Esophagus squamous epithelium (tissue), 5 donors: Measurements from ENCODE around the gene UBE2L3. TPM values are rescaled to one million over a fixed set of nuclear protein-coding genes. Genes with fewer than 3 reads are reported as not detected.

Experiments
- DNase-seq: peaks from one replicate; lab custom pipeline; 2025; lab: John Stamatoyannopoulos, UW
- H3K27ac ChIP-seq, 4 donors: fragments of 200-600 bp; sonication (generic); one replicate each; pipeline ENCODE4 v1.5.1; 2016 to 2019; ENCODE audit warnings: mild to moderate bottlenecking in 1 of 4
- H3K27me3 ChIP-seq, 4 donors: fragments of 200-600 bp; sonication (generic); 1 replicate in 3 of 4; 2 replicates in 1 of 4; pipeline versions ENCODE4 v1.5.1 to v1.6.0; 2017 to 2021; ENCODE audit warnings: antibody characterized with exemption in 1 of 4
- H3K36me3 ChIP-seq, 3 donors: fragments of 200-600 bp; sonication (generic); one replicate each; pipeline ENCODE4 v1.5.1; 2016 to 2019
- H3K4me1 ChIP-seq, 3 donors: fragments of 200-600 bp; sonication (generic); one replicate each; pipeline ENCODE4 v1.5.1; 2017 to 2019
- H3K4me3 ChIP-seq, 4 donors: fragments of 200-600 bp; sonication (generic); 1 replicate in 3 of 4; 2 replicates in 1 of 4; pipeline ENCODE4 v1.5.1; 2016 to 2019; ENCODE audit warnings: mild to moderate bottlenecking in 2 of 4, moderate library complexity in 1 of 4
- H3K9me3 ChIP-seq, 3 donors: fragments of 200-600 bp; sonication (generic); one replicate each; pipeline ENCODE4 v1.5.1; 2016 to 2019
- POLR2A ChIP-seq, 4 donors: fragments of 450-650 bp; IDR thresholded peaks; one replicate each; pipeline ENCODE4 v1.6.1; 2017; ENCODE audit warnings: antibody characterized with exemption in 4 of 4, mild to moderate bottlenecking in 4 of 4, moderate library complexity in 3 of 4
- WGBS, 2 donors: methylation state at CpG; one replicate each; pipeline ENCODE4 v1.1.5; 2018; 5-methylcytosine and 5-hydroxymethylcytosine counted together
- intact Hi-C: fragments of 100-400 bp; cut with DNase I; formaldehyde crosslinking; loops from one replicate; pipeline ENCODE4 v1.15.0; 2022
- total RNA-seq, 4 donors: library from RNA; depleted of rRNA; stranded (reverse); fragments of >200 nt; gene quantifications; one replicate each; pipeline ENCODE4 v1.1.0, GENCODE V29; 2016
- TF ChIP-seq, protein P1 (sequence below), 6 experiments: fragments of 450-650 bp in 4 of 6; fragments of 200-600 bp in 2 of 6; sonication (generic) in 2 of 6; IDR thresholded peaks; one replicate each; pipeline ENCODE4 v1.5.1; 2016 to 2019; ENCODE audit warnings: antibody characterized with exemption in 6 of 6, mild to moderate bottlenecking in 4 of 6, moderate library complexity in 4 of 6
- donor health status: DM: yes; HTN: yes; CAD: no.

The UBE2L3 gene
- total RNA-seq, 4 donors from 2014 or later: 34.7 to 53.8 (median 44.7) TPM

DNA sequence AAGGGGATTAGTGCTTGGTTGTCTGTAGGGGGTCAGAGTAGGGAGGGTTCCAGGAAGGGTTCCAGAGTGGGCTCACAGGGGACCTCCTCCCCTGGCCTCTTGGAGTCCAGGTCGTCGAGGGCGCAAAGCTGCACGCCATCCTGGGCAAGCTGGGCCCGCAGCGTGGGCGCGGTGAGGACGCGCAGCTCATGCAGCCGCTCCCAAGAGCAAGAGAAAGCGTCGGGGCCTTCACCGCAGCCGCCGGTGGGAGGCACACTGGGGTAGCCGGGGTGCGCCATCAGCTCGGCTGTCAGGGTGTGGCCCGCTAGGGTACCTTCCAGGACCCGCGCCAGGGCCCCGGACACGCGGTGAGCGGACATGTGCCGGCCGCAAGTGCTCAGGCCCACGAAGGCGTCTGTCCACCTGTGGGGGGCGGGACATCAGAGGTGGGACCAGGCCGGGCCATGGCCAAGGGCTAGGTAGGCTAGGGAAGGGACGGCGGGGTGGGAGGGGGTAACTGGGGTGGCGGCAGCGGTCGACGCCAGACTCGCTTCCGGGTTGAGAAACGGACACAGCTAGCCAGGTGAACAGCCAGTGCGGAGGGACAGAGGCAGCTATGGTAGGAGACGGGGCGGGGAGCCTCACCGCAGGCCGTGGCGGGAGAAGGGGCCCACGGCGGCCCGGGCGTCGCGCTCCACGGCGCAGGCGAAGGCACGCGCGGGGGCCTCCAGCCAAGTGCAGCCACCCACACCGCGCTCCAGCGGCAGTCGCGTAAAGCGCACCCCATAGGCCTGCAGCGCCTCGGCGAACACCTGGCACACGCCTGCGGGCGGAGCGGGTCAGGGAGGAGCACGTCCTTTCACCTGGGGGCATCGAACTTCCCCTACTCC lies 61.1 kb downstream of the UBE2L3 start:
- intact Hi-C loops: no loop called here
- peaks cover 33 to 63% (median 35%) of the 10 kb centered on the region in 3 donors for H3K4me1 ChIP-seq
- H3K4me3 ChIP-seq: peak overlapping the region; percentile 78 to 100 (median 92)
- DNase-seq: no peak
- TF ChIP-seq, protein P1, sequence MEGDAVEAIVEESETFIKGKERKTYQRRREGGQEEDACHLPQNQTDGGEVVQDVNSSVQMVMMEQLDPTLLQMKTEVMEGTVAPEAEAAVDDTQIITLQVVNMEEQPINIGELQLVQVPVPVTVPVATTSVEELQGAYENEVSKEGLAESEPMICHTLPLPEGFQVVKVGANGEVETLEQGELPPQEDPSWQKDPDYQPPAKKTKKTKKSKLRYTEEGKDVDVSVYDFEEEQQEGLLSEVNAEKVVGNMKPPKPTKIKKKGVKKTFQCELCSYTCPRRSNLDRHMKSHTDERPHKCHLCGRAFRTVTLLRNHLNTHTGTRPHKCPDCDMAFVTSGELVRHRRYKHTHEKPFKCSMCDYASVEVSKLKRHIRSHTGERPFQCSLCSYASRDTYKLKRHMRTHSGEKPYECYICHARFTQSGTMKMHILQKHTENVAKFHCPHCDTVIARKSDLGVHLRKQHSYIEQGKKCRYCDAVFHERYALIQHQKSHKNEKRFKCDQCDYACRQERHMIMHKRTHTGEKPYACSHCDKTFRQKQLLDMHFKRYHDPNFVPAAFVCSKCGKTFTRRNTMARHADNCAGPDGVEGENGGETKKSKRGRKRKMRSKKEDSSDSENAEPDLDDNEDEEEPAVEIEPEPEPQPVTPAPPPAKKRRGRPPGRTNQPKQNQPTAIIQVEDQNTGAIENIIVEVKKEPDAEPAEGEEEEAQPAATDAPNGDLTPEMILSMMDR (IDR thresholded peaks at IDR 0.05): no peak
- TF ChIP-seq POLR2A (IDR thresholded peaks at IDR 0.05): no peak
- peak overlapping the region; percentile 85 to 95 (median 88) for H3K27ac ChIP-seq
- H3K36me3 ChIP-seq: peaks cover 0 to 32% (median 0%) of the 10 kb centered on the region in 3 donors
- H3K9me3 ChIP-seq: no peaks in the 10 kb centered on the region
- no peaks in the 10 kb centered on the region for H3K27me3 ChIP-seq
- 52 to 59% methylated on average over 25 to 43 of the region's 74 CpGs for WGBS, 2 donors

DNA sequence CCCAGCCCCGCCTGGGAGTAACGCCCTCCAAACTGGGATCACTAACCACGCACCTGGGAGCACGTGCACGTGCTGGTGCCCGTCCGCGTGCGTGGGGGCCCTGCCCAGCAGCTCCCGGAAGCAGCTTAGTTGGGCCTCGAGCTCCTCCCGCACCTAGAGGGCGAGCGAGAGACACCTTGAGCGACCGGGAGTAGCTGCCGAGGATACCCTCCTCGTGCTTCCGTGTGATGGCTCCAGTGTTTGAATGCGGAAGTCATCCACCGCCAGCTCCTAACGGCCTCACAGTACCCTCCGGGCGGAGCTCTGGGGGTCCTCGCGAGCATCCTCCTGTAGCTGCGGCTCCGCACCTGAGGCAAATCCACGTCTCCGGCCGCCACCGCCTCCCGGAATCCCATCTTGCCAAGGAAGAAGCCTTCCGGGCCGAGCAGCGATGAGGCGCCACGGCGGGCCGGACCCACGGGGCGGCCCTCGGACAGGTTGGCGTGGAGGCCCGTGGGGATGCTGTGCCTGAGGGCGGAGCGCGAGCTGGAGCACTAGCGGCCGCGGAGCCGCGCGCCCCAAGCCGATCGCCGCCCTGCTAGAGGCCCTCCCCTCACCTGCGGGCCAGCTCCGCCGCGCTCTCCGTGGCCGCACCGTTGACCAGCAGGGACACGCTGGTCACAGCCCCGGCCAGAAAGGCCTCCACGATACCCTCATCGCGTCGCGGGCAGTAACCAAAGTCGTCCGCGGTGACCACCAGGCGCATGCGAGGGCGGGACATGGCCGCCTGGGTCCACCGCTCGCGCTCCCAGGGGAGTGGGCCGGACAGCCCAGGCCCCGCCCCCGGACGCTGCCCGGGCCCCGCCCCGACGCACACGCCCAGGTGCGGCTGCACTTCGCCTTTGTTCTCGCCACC lies 62.0 kb downstream of the UBE2L3 start, which contains the start of gene YDJC:
TSS of gene YDJC (minus strand) at position 768 of the 895 bp plus-strand sequence. CDS start at position 760, 8 bp downstream.
- intact Hi-C loops: no loop called here
- Histone ChIP-seq H3K4me3 (peak within 1 kb of the TSS; percentile 78 to 100 (median 92)), H3K36me3 (peaks cover 0 to 30% (median 0%) of the 10 kb centered on the region in 3 donors), H3K9me3 (no peaks in the 10 kb centered on the region), H3K4me1 (peaks cover 24 to 54% (median 26%) of the 10 kb centered on the region in 3 donors), H3K27ac (peak within 1 kb of the TSS; percentile 85 to 95 (median 88)), H3K27me3 (no peaks in the 10 kb centered on the region)
- TF ChIP-seq POLR2A (IDR thresholded peaks at IDR 0.05): peak in 2 of 4 donors; percentile 30 to 66
- TF ChIP-seq, protein P1 (IDR thresholded peaks at IDR 0.05): peak; percentile 43 to 90 (median 61)
- DNase-seq: peak; percentile 53
- WGBS, 2 donors: 0% methylated on average over 4 to 8 of the region's 93 CpGs

DNA sequence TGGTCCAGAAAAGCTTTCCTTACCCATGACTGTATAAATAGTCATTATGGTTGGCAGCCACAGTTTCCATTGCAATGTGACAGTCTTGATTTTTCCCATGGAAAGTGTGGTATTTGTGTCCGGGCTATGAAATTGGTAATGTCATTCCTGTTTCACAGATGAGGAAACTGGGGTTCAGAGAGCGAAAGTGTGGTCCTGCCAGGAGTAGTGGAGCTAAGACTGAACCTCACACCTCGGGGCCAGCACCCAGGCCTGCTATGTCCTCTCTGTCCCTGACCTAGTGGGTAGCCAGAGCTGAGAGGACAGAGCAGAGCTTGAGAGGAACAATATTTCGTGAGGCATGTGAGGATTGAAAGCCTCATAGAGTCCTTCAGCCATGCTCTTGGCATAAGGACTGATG lies 63.5 kb downstream of the UBE2L3 start:
- H3K4me3 ChIP-seq: no peak overlapping the region
- no peaks in the 10 kb centered on the region for H3K27me3 ChIP-seq
- no peaks in the 10 kb centered on the region for H3K9me3 ChIP-seq
- peaks cover 0 to 23% (median 0%) of the 10 kb centered on the region in 3 donors for H3K36me3 ChIP-seq
- intact Hi-C loops: no loop called here
- no peak overlapping the region for H3K27ac ChIP-seq
- no peak for TF ChIP-seq POLR2A (IDR thresholded peaks at IDR 0.05)
- WGBS, 2 donors: 73 to 86% methylated on average over 3 to 4 of the region's 4 CpGs
- DNase-seq: no peak
- H3K4me1 ChIP-seq: peaks cover 17 to 41% (median 19%) of the 10 kb centered on the region in 3 donors

DNA sequence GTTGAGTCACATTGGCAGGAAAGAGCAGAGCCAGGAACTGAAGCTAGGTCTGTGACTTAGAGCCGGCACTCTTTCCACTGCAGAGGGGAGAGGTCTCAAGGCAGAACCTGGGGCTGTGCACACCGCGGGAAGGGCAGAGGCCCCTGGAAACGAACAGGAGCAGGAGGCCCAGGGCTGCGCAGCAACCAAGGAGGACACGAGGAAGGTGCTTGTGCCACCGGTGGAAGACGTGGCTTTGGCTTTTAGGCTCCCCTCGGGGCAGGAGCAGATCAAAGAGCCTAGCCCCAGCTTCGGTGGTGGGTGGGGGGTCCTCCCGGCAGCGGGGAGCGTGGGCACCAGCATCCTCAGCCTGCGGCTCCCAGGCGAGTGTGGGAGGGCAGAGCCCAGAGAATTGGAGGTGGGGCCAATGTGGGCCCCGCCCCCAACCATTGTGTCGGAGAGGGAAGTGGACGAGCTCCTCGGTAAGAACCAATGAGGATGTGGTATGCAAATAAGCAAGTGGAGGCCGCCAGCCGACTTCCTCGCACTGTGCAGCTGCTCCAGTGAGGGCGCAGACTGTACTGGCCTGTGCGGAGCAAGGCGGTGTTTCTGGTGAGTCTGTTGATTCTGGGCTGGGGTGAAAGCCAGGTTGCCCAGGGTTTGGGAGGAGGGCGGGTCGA lies 64.9 kb downstream of the UBE2L3 start, which contains the start of gene CCDC116:
TSS of gene CCDC116 (plus strand) at position 524 of the 659 bp plus-strand sequence. CDS start 422 bp downstream, outside the sequence.
- TF ChIP-seq, protein P1 (IDR thresholded peaks at IDR 0.05): no peak
- TF ChIP-seq POLR2A (IDR thresholded peaks at IDR 0.05): peak in 1 of 4 donors; percentile 14
- Histone ChIP-seq H3K27me3 (no peaks in the 10 kb centered on the region), H3K4me3 (no peak within 1 kb of the TSS), H3K27ac (no peak within 1 kb of the TSS), H3K4me1 (peaks cover 17 to 28% (median 19%) of the 10 kb centered on the region in 3 donors), H3K36me3 (peaks cover 0 to 12% (median 0%) of the 10 kb centered on the region in 3 donors), H3K9me3 (no peaks in the 10 kb centered on the region)
- no peak for DNase-seq
- intact Hi-C loops: no loop called here
- 82 to 88% methylated on average over 6 to 23 of the region's 27 CpGs for WGBS, 2 donors

DNA sequence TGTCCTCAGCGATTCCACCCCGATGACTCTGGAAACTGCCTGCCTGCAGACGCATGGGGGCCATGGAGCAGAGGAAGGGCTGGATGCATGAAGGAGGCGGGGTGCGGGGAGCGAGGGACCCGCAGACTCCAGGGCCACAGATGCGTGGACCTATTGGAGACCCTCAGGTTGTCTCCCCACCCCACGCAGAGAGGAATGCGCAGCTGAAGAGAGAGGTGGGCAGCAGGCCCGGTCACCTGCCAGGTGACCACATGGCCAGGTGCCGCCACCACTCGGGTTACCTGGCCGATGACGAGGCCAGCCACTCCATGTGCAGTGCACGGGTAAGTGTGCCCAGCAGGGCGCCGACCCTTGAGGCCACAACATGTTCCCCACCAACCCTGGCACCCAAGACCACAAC lies 65.4 kb downstream of the UBE2L3 start:
- TF ChIP-seq POLR2A (IDR thresholded peaks at IDR 0.05): no peak
- TF ChIP-seq, protein P1 (IDR thresholded peaks at IDR 0.05): no peak
- Histone ChIP-seq H3K9me3 (no peaks in the 10 kb centered on the region), H3K27ac (no peak overlapping the region), H3K36me3 (peaks cover 0 to 7% (median 0%) of the 10 kb centered on the region in 3 donors), H3K4me3 (no peak overlapping the region), H3K27me3 (no peaks in the 10 kb centered on the region), H3K4me1 (peaks cover 16 to 22% (median 16%) of the 10 kb centered on the region in 3 donors)
- intact Hi-C loops: no loop called here
- WGBS, 2 donors: 94 to 96% methylated on average over 11 to 12 of the region's 18 CpGs
- no peak for DNase-seq
